IPS-15b (cell line): Measurements from ENCODE around the gene AGAP1.

Source experiments
- H3K27me3 ChIP-seq: one replicate; pipeline ENCODE4 v1.6.1; 2013; ENCODE audit warnings: low read length; ENCODE audit not compliant: control insufficient read depth, insufficient read depth
- H3K36me3 ChIP-seq: one replicate; pipeline ENCODE4 v1.6.1; 2013; ENCODE audit warnings: low read length; ENCODE audit not compliant: control insufficient read depth, insufficient read depth
- H3K4me1 ChIP-seq: one replicate; pipeline ENCODE4 v1.6.1; 2013; ENCODE audit warnings: mild to moderate bottlenecking, low read length; ENCODE audit not compliant: control insufficient read depth, insufficient read depth
- H3K4me3 ChIP-seq: one replicate; pipeline ENCODE4 v1.5.1; 2013; ENCODE audit warnings: low read depth, low read length
- H3K9ac ChIP-seq: one replicate; pipeline ENCODE4 v1.6.1; 2013; ENCODE audit warnings: low read depth, mild to moderate bottlenecking, low read length
- H3K9me3 ChIP-seq: one replicate; pipeline ENCODE4 v1.6.1; 2013; ENCODE audit warnings: mild to moderate bottlenecking, low read length; ENCODE audit not compliant: control insufficient read depth, insufficient read depth

The AGAP1 gene

GRCh38 chr2:235966396-235966795 is 472.6 kb downstream of the AGAP1 start:
- no peaks in the 10 kb centered on the region for H3K4me1 ChIP-seq
- no peaks in the 10 kb centered on the region for H3K9me3 ChIP-seq
- H3K36me3 ChIP-seq: peaks cover 4% of the 10 kb centered on the region
- no peaks in the 10 kb centered on the region for H3K27me3 ChIP-seq
- H3K4me3 ChIP-seq: no peak overlapping the region
- H3K9ac ChIP-seq: no peak overlapping the region

GRCh38 chr2:235966932-235967757 is 473.3 kb downstream of the AGAP1 start:
- H3K9ac ChIP-seq: no peak overlapping the region
- no peak overlapping the region for H3K4me3 ChIP-seq
- no peaks in the 10 kb centered on the region for H3K27me3 ChIP-seq
- no peaks in the 10 kb centered on the region for H3K9me3 ChIP-seq
- peaks cover 4% of the 10 kb centered on the region for H3K36me3 ChIP-seq
- no peaks in the 10 kb centered on the region for H3K4me1 ChIP-seq

DNA sequence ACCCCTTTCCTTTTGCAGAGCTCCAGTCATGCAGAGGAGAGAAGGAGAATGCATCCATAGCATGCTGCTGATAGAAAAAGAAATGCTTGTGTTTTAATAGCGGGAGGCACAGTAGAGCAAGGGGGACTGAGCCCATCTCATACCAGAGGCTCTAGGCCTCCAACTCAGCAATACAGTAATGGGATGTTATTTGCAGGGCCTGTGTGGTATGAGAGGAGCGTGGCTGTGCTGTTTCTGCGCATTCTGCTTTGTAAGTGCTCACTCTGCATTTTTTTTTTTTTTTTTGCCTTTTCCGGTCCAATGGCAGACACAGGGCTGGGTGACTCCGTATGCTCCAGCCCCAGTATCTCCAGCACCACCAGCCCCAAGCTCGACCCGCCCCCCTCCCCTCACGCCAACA is 474.3 kb downstream of the AGAP1 start:
- Histone ChIP-seq H3K4me3 (no peak overlapping the region), H3K4me1 (no peaks in the 10 kb centered on the region), H3K9me3 (no peaks in the 10 kb centered on the region), H3K36me3 (peaks cover 4% of the 10 kb centered on the region), H3K27me3 (no peaks in the 10 kb centered on the region), H3K9ac (no peak overlapping the region)

DNA sequence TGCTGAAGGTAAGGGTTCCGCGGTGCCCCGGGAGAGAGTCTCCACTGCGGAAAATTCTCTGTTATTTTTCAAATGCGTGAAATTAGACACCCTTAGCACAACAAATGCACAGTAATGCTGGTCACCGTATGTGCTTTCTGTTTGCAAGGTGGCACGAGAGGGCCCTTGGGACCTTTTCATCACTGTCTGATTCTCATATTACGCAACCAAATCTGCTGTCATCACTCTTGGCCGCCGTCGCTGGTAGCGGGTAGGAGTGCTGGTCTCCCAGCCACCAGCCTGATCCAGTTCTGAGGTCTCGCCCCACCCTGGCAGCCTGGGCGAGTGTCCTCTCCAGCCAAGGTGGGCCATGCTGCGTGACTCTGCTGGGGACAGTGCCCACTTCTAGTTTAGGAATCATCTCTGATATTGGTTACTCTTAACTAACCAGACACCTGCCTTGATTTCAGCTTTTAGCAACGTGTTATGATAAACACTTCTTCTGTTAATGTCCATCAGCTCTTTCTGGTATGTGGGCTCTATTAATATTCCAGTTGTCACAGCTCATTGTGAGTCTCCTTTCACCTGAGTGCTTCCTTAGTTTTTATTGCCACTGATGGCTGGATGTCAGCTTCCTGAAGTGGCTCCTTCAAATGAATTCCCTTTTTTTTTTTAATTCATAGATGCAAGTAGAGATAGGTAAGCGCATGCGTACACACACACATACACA is 474.9 kb downstream of the AGAP1 start:
- peaks cover 4% of the 10 kb centered on the region for H3K36me3 ChIP-seq
- H3K9ac ChIP-seq: no peak overlapping the region
- no peaks in the 10 kb centered on the region for H3K9me3 ChIP-seq
- no peaks in the 10 kb centered on the region for H3K27me3 ChIP-seq
- no peaks in the 10 kb centered on the region for H3K4me1 ChIP-seq
- no peak overlapping the region for H3K4me3 ChIP-seq

DNA sequence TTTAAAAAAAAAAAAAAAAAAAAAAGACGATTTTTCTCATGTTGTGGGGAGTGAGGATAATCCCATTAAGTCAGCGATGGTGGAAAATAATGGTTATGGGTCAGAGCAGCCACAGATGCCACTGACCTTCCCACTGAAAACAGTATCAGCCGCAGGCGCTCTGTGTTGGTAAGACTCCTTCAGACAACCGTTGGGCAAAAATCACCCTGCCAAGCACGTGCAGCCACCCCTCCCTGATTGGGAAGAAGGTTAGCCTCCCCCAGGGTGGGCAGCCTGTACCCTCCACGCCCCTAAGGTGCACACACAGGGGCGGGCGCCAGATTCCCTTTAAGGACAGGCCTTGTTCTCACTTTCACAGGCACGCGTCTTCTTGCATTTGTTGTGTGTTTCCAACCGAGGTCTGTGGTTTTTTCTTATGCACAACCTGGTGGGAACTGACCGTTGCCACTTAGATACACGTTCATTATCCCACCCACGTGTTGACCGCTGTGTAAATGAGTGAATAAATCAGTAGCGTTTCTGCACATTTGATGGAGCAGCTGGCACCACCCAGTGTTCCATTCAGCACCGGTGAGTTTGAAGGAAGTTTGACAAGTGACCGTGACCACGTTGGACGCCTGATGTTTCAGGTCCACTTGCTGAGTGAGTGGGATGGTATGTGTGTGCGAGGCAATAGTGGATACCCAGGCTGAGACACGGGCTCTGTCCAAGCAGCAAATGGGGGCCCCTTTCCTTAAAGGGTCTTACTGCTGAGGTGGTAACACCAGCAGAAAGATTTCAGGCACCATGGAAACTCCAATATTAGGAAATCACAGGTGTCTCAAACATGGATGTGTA is 476.6 kb downstream of the AGAP1 start:
- Histone ChIP-seq H3K9ac (no peak overlapping the region), H3K4me3 (no peak overlapping the region), H3K9me3 (no peaks in the 10 kb centered on the region), H3K4me1 (no peaks in the 10 kb centered on the region), H3K27me3 (no peaks in the 10 kb centered on the region), H3K36me3 (peaks cover 4% of the 10 kb centered on the region)

- Histone ChIP-seq H3K4me1 (no peaks in the 10 kb centered on the region), H3K9me3 (no peaks in the 10 kb centered on the region), H3K4me3 (no peak overlapping the region), H3K36me3 (no peaks in the 10 kb centered on the region), H3K27me3 (no peaks in the 10 kb centered on the region), H3K9ac (no peak overlapping the region)
Observed at GRCh38 chr2:235976516-235976915, 482.7 kb downstream of the AGAP1 start.

GRCh38 chr2:235976956-235977355 is 483.1 kb downstream of the AGAP1 start:
- Histone ChIP-seq H3K4me1 (no peaks in the 10 kb centered on the region), H3K9me3 (no peaks in the 10 kb centered on the region), H3K27me3 (no peaks in the 10 kb centered on the region), H3K4me3 (no peak overlapping the region), H3K36me3 (no peaks in the 10 kb centered on the region), H3K9ac (no peak overlapping the region)

DNA sequence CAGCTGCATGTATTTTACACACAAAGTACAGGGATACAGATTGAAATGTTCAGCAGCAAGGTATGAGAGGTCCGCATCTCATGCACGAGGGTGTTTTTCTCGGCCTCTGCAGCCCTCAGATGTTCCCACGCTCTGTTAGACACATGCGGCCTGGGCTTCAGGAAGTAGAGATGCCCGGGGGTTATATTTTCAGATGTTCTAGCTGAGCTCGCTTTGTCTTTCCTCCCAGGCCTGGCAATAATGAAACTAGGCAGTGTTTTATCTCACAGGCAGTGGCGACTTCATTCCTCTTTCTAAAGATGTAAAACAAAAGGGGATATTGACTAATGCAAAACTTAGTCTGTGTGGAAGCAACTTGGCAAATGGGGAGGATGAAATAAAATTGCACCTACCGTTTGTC is 483.6 kb downstream of the AGAP1 start:
- no peaks in the 10 kb centered on the region for H3K27me3 ChIP-seq
- no peaks in the 10 kb centered on the region for H3K9me3 ChIP-seq
- no peak overlapping the region for H3K4me3 ChIP-seq
- no peak overlapping the region for H3K9ac ChIP-seq
- H3K36me3 ChIP-seq: no peaks in the 10 kb centered on the region
- no peaks in the 10 kb centered on the region for H3K4me1 ChIP-seq

- Histone ChIP-seq H3K4me3 (no peak overlapping the region), H3K27me3 (no peaks in the 10 kb centered on the region), H3K4me1 (no peaks in the 10 kb centered on the region), H3K36me3 (no peaks in the 10 kb centered on the region), H3K9ac (no peak overlapping the region), H3K9me3 (no peaks in the 10 kb centered on the region)
Observed at GRCh38 chr2:235978022-235978421, 484.2 kb downstream of the AGAP1 start.

DNA sequence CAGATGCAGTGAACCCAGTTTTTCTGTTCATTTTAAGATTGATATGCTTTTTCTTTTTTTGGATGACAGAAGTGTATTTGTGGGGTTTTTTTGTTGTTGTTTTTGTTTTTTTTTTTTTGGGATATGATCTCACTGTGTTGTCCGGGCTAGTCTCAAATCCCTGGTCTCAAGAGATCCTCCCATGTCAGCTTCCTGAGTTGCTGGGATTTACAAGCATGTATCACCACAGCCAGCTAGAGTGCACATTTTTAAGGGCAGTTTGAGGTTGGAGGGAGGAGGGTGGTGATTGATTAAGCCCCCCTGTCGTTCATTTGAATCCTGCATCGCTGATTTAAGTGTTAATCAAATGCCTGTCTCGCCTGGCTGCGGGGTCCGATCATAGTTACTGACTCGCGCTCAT is 485.2 kb downstream of the AGAP1 start:
- no peaks in the 10 kb centered on the region for H3K27me3 ChIP-seq
- no peaks in the 10 kb centered on the region for H3K36me3 ChIP-seq
- H3K9ac ChIP-seq: no peak overlapping the region
- H3K4me1 ChIP-seq: no peaks in the 10 kb centered on the region
- H3K9me3 ChIP-seq: no peaks in the 10 kb centered on the region
- H3K4me3 ChIP-seq: no peak overlapping the region

DNA sequence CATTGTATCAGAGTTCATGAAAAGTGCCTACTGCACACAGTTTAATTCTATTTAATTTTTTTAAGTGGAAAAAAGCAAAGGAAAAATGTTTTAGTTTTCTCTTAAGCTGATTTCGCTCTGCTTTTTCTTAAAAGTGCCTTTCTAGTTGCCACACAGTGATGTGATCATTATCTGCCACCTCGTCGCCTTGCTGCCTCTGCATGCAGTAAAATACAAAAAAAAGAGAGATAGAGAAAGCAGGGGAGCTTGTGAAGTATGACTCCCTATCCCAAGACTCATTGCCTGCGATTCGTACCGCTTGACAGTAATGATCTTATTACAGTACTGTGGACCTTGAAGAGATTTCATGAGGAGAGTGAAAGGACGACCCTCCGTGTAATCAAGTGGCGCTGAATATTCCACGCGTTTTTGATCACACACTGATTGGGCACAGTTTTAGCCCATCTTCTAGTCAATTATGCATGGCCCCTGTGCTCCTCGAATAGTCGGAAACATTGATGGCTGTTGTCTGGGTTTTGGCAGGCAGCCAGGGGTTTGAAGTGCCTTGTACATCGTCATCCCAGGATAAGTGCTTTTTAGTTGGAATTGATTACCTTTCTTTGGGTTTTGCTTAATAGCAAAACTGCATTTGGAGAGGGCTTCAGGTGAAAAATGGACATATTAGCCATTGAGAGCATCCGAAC is 486.1 kb downstream of the AGAP1 start:
- no peaks in the 10 kb centered on the region for H3K27me3 ChIP-seq
- no peak overlapping the region for H3K4me3 ChIP-seq
- no peaks in the 10 kb centered on the region for H3K4me1 ChIP-seq
- no peaks in the 10 kb centered on the region for H3K9me3 ChIP-seq
- no peaks in the 10 kb centered on the region for H3K36me3 ChIP-seq
- H3K9ac ChIP-seq: no peak overlapping the region
